Measurements from ENCODE around the gene BMERB1. TPM values are rescaled to one million over a fixed set of nuclear protein-coding genes. Genes with fewer than 3 reads are reported as not detected.

Gene BMERB1
- total RNA-seq, 2 donors from 2014 or later, result 6.2 to 9.1 TPM

- Histone ChIP-seq H3K4me3 (no peak overlapping the region), H3K27me3 (no peaks in the 10 kb centered on the region), H3K4me1 (peaks cover 3% of the 10 kb centered on the region), H3K36me3 (no peaks in the 10 kb centered on the region), H3K27ac (no peak overlapping the region), H3K9ac (ENCODE audit: low read depth in 2 of 2, low read length in 2 of 2) (no peak overlapping the region), H3K9me3 (no peaks in the 10 kb centered on the region)
- intact Hi-C loops (cut with DNase I), result no loop called here
- no peak for DNase-seq
- TF ChIP-seq CTCF (IDR thresholded peaks at IDR 0.05), result no peak
Observed at GRCh38 chr16:15485175-15485574, 50.8 kb downstream of the BMERB1 start.

- Histone ChIP-seq H3K9ac (ENCODE audit: low read depth in 2 of 2, low read length in 2 of 2) (no peak overlapping the region), H3K27ac (no peak overlapping the region), H3K9me3 (no peaks in the 10 kb centered on the region), H3K27me3 (no peaks in the 10 kb centered on the region), H3K4me3 (no peak overlapping the region), H3K4me1 (peaks cover 3% of the 10 kb centered on the region), H3K36me3 (no peaks in the 10 kb centered on the region)
- intact Hi-C loops (cut with DNase I), result no loop called here
- no peak for DNase-seq
- TF ChIP-seq CTCF (IDR thresholded peaks at IDR 0.05), result no peak
Observed at GRCh38 chr16:15486661-15487060, 52.3 kb downstream of the BMERB1 start.

- no peak for TF ChIP-seq CTCF (IDR thresholded peaks at IDR 0.05)
- H3K9ac ChIP-seq (ENCODE audit: low read depth in 2 of 2, low read length in 2 of 2), result no peak overlapping the region
- no peaks in the 10 kb centered on the region for H3K4me1 ChIP-seq
- H3K36me3 ChIP-seq, result no peaks in the 10 kb centered on the region
- no peak overlapping the region for H3K4me3 ChIP-seq
- no peak overlapping the region for H3K27ac ChIP-seq
- intact Hi-C loops (cut with DNase I), result no loop called here
- no peaks in the 10 kb centered on the region for H3K27me3 ChIP-seq
- DNase-seq, result no peak
- H3K9me3 ChIP-seq, result no peaks in the 10 kb centered on the region
Observed at GRCh38 chr16:15487336-15488284, 53.2 kb downstream of the BMERB1 start.

GRCh38 chr16:15489016-15489415 is 54.6 kb downstream of the BMERB1 start:
- H3K27ac ChIP-seq, result peak overlapping the region; percentile 51
- no peaks in the 10 kb centered on the region for H3K27me3 ChIP-seq
- intact Hi-C loops (cut with DNase I), result no loop called here
- no peaks in the 10 kb centered on the region for H3K36me3 ChIP-seq
- H3K4me1 ChIP-seq, result no peaks in the 10 kb centered on the region
- no peak overlapping the region for H3K4me3 ChIP-seq
- H3K9me3 ChIP-seq, result no peaks in the 10 kb centered on the region
- no peak overlapping the region for H3K9ac ChIP-seq (ENCODE audit: low read depth in 2 of 2, low read length in 2 of 2)
- TF ChIP-seq CTCF (IDR thresholded peaks at IDR 0.05), result no peak
- DNase-seq, result no peak

- peak overlapping the region; percentile 51 for H3K27ac ChIP-seq
- intact Hi-C loops (cut with DNase I), result no loop called here
- no peaks in the 10 kb centered on the region for H3K36me3 ChIP-seq
- TF ChIP-seq CTCF (IDR thresholded peaks at IDR 0.05), result no peak
- H3K4me1 ChIP-seq, result no peaks in the 10 kb centered on the region
- no peaks in the 10 kb centered on the region for H3K27me3 ChIP-seq
- H3K9ac ChIP-seq (ENCODE audit: low read depth in 2 of 2, low read length in 2 of 2), result no peak overlapping the region
- no peak overlapping the region for H3K4me3 ChIP-seq
- no peak for DNase-seq
- no peaks in the 10 kb centered on the region for H3K9me3 ChIP-seq
Observed at GRCh38 chr16:15490123-15490711, 55.8 kb downstream of the BMERB1 start.

Data from colonic mucosa (tissue), 4 donors.